Panc1 (cell line): ENCODE data around the gene SPRTN. TPM values are rescaled to one million over a fixed set of nuclear protein-coding genes. Genes with fewer than 3 reads are reported as not detected.

Experiments used
- ATAC-seq: fragments of 200-7000 bp; cut with Tn5 transposase; 2 replicates; pipeline ENCODE4 v1.9.1; 2020; ENCODE audit warnings: mild to moderate bottlenecking, moderate library complexity
- BruUV-seq: library from RNA; stranded (reverse); fragments of 400-500 nt; replicated peaks from 2 replicates; lab custom pipeline; 2021; lab: Mats Ljungman, UMichigan
- CTCF ChIA-PET: fragments of 300-600 bp; sonication (Branson Sonifier 250); formaldehyde crosslinking; loops from one replicate; lab custom pipeline; 2022; ENCODE audit warnings: antibody characterized with exemption; lab: Charles Lee
- POLR2A ChIA-PET: fragments of 300-600 bp; sonication (Branson Sonifier 250); formaldehyde crosslinking; loops from one replicate; lab custom pipeline; 2022; ENCODE audit warnings: antibody characterized with exemption; lab: Charles Lee
- DNase-seq: peaks from one replicate; pipeline ENCODE4 v3.0.0-alpha.2; 2010; ENCODE audit warnings: low read depth, low spot score
- H3K27ac ChIP-seq: 2 replicates; pipeline ENCODE4 v1.5.1; 2011; ENCODE audit warnings: mild to moderate bottlenecking, low read length, inconsistent platforms
- H3K27me3 ChIP-seq: fragments of 200-500 bp; sonication (Bioruptor generic); 2 replicates; pipeline ENCODE4 v1.6.0; 2014; ENCODE audit warnings: low read length, inconsistent platforms; ENCODE audit not compliant: control insufficient read depth, insufficient read depth
- H3K36me3 ChIP-seq: fragments of 200-500 bp; sonication (Bioruptor generic); 2 replicates; pipeline ENCODE4 v1.5.1; 2014; ENCODE audit warnings: inconsistent platforms, mild to moderate bottlenecking, low read length, moderate library complexity; ENCODE audit not compliant: control insufficient read depth, insufficient read depth
- H3K4me1 ChIP-seq: 2 replicates; pipeline ENCODE4 v1.5.1; 2011; ENCODE audit warnings: inconsistent platforms, mild to moderate bottlenecking, low read length, moderate library complexity; ENCODE audit not compliant: control insufficient read depth, insufficient read depth
- H3K4me3 ChIP-seq, 2 experiments: 2 replicates each; pipeline ENCODE4 v1.5.1; 2011 to 2012; ENCODE audit warnings: low read depth in 2 of 2, low read length in 2 of 2, mild to moderate bottlenecking in 2 of 2, inconsistent platforms in 1 of 2, moderate library complexity in 1 of 2
- H3K9me3 ChIP-seq: fragments of 200-500 bp; sonication (Bioruptor generic); 2 replicates; pipeline ENCODE4 v1.5.1; 2014; ENCODE audit warnings: low read depth, mild to moderate bottlenecking, inconsistent platforms, low read length, moderate library complexity; ENCODE audit not compliant: control insufficient read depth, insufficient read depth
- POLR2AphosphoS5 ChIP-seq: IDR thresholded peaks from 2 replicates; pipeline ENCODE4 v1.6.1; 2012; ENCODE audit warnings: mild to moderate bottlenecking, low read depth, low read length, moderate library complexity
- SIN3A ChIP-seq: IDR thresholded peaks from 2 replicates; pipeline ENCODE4 v1.6.1; 2012; ENCODE audit warnings: low read depth, mild to moderate bottlenecking, low read length, moderate library complexity, borderline replicate concordance; ENCODE audit not compliant: insufficient read depth
- TCF7L2 ChIP-seq: IDR thresholded peaks from 2 replicates; pipeline ENCODE4 v1.6.1; 2011; ENCODE audit warnings: mild to moderate bottlenecking, low read depth, low read length, inconsistent platforms
- in situ Hi-C: cut with HindIII; loops from 2 replicates; pipeline ENCODE4 v1.10.0; 2016; ENCODE audit warnings: low sequenced_read_pairs, low pct_unique_long_range_greater_than_20kb
- intact Hi-C: fragments of 100-400 bp; cut with micrococcal nuclease; formaldehyde crosslinking; loops from one replicate; pipeline ENCODE4 v1.10.0; 2022; ENCODE audit not compliant: unreplicated experiment
- total RNA-seq: library from RNA; stranded (reverse); gene quantifications from one replicate; pipeline ENCODE4 v1.2.1, GENCODE V29; 2021; ENCODE audit not compliant: unreplicated experiment
- TF ChIP-seq, protein P1 (sequence below): fragments of 450-650 bp; IDR thresholded peaks from 2 replicates; pipeline ENCODE4 v1.5.1; 2017; ENCODE audit warnings: mild to moderate bottlenecking
- TF ChIP-seq, protein P2 (sequence below), 2 experiments: IDR thresholded peaks; 2 replicates each; pipeline ENCODE4 v1.6.1; 2011 to 2012; ENCODE audit warnings: low read depth in 2 of 2, control low read depth in 1 of 2, low read length in 1 of 2, mild to moderate bottlenecking in 1 of 2, moderate library complexity in 1 of 2; ENCODE audit not compliant: insufficient read depth in 1 of 2

Gene SPRTN
- total RNA-seq, 1 experiment from 2014 or later = 20.0 TPM

DNA sequence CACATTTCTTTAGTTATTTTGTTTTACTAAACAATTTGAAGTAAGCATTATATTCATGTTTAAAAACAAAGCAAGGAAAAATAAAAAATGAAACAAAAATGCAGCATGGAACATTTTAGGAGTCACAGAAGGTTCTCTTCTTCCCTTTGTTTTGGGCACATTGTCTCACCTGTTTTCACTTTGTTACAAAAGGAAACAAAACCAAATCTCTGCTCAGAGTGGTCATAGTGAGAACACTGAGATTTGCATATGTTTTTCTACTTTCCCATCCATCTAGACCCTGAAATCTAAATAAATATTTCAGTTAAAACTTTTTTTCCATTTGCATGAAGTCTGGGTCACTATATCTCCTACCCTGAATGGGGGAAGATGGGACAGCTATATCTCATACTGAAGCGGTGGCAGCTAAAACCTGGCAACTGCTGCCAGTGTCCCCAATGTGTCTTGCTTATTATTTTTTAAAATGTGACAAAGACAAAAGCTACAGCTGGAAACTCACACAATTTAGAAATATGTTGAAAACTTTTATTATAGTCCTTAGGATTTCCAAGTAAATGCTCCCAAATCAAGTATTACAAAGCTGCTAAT lies 3.9 kb upstream of the SPRTN start:
- Histone ChIP-seq H3K27ac (peak overlapping the region; percentile 54; the same call in 1 of the 2 replicates), H3K4me3 (peak overlapping the region; percentile 65 to 93), H3K36me3 (peaks cover 3% of the 10 kb centered on the region), H3K4me1 (peaks cover 19% of the 10 kb centered on the region), H3K27me3 (no peaks in the 10 kb centered on the region), H3K9me3 (no peaks in the 10 kb centered on the region)
- POLR2A ChIA-PET = no interaction called here
- ATAC-seq (no peak), DNase-seq (no peak)
- TF ChIP-seq TCF7L2 (no peak), SIN3A (no peak), POLR2AphosphoS5 (no peak)
- TF ChIP-seq, protein P1, sequence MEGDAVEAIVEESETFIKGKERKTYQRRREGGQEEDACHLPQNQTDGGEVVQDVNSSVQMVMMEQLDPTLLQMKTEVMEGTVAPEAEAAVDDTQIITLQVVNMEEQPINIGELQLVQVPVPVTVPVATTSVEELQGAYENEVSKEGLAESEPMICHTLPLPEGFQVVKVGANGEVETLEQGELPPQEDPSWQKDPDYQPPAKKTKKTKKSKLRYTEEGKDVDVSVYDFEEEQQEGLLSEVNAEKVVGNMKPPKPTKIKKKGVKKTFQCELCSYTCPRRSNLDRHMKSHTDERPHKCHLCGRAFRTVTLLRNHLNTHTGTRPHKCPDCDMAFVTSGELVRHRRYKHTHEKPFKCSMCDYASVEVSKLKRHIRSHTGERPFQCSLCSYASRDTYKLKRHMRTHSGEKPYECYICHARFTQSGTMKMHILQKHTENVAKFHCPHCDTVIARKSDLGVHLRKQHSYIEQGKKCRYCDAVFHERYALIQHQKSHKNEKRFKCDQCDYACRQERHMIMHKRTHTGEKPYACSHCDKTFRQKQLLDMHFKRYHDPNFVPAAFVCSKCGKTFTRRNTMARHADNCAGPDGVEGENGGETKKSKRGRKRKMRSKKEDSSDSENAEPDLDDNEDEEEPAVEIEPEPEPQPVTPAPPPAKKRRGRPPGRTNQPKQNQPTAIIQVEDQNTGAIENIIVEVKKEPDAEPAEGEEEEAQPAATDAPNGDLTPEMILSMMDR = no peak
- TF ChIP-seq, protein P2, sequence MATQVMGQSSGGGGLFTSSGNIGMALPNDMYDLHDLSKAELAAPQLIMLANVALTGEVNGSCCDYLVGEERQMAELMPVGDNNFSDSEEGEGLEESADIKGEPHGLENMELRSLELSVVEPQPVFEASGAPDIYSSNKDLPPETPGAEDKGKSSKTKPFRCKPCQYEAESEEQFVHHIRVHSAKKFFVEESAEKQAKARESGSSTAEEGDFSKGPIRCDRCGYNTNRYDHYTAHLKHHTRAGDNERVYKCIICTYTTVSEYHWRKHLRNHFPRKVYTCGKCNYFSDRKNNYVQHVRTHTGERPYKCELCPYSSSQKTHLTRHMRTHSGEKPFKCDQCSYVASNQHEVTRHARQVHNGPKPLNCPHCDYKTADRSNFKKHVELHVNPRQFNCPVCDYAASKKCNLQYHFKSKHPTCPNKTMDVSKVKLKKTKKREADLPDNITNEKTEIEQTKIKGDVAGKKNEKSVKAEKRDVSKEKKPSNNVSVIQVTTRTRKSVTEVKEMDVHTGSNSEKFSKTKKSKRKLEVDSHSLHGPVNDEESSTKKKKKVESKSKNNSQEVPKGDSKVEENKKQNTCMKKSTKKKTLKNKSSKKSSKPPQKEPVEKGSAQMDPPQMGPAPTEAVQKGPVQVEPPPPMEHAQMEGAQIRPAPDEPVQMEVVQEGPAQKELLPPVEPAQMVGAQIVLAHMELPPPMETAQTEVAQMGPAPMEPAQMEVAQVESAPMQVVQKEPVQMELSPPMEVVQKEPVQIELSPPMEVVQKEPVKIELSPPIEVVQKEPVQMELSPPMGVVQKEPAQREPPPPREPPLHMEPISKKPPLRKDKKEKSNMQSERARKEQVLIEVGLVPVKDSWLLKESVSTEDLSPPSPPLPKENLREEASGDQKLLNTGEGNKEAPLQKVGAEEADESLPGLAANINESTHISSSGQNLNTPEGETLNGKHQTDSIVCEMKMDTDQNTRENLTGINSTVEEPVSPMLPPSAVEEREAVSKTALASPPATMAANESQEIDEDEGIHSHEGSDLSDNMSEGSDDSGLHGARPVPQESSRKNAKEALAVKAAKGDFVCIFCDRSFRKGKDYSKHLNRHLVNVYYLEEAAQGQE (IDR thresholded peaks at IDR 0.05; ENCODE audit: insufficient read depth in 1 of 2, low read depth in 2 of 2, low read length in 1 of 2) = no peak
- CTCF ChIA-PET = no interaction called here
- no TSS peak for BruUV-seq
- in situ Hi-C loops = no loop called here
- intact Hi-C loops = loop anchor here (10.0 kb wide), 1 partner anchor 89 kb away; the partner anchor contains the start of gene GNPAT

DNA sequence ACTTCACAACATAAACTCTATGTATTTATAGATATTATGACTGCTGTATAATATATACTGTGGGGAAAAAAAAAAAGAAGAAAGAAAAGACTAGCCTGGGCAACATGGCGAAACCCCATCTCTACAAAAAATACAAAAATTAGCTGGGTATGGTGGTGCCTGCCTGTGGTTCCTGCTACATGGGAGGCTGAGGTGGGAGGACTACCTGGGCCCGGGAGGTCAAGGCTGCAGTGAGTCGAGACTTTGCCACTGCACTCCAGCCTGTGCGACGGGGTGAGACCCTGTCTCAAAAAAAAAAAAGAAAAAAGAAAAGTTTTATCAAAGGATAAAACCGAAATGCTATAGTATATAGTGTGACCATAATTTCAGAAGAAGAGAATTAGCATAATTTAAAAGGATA lies 3.1 kb upstream of the SPRTN start:
- Histone ChIP-seq H3K4me3 (peak overlapping the region; percentile 65 to 93), H3K27ac (peak overlapping the region; percentile 54; the same call in 1 of the 2 replicates), H3K27me3 (no peaks in the 10 kb centered on the region), H3K9me3 (no peaks in the 10 kb centered on the region), H3K4me1 (peaks cover 19% of the 10 kb centered on the region), H3K36me3 (peaks cover 3% of the 10 kb centered on the region)
- DNase-seq = no peak
- ChIA-PET CTCF (no interaction called here), POLR2A (interaction anchor here (0.9 kb wide), 1 partner anchor 26 kb away, joined by 5 read pairs; no protein-coding TSS in a partner anchor)
- no peak for ATAC-seq
- TF ChIP-seq TCF7L2 = no peak
- TF ChIP-seq, protein P2 (IDR thresholded peaks at IDR 0.05; ENCODE audit: insufficient read depth in 1 of 2, low read depth in 2 of 2, low read length in 1 of 2) = no peak
- TF ChIP-seq POLR2AphosphoS5 = no peak
- TF ChIP-seq SIN3A = no peak
- TF ChIP-seq, protein P1 = no peak
- in situ Hi-C loops = no loop called here
- intact Hi-C loops = loop anchor here (10.0 kb wide), 1 partner anchor 90 kb away; the partner anchor contains the start of gene GNPAT
- no TSS peak for BruUV-seq
